HEK293 (cell line): Measurements from ENCODE around the gene FXYD2.

Source experiments
- CTCF ChIA-PET: fragments of 350-600 bp; formaldehyde crosslinking; extraction: SDS; loops from one replicate; lab custom pipeline; 2021; ENCODE audit warnings: antibody characterized with exemption; lab: Yijun Ruan, JAX
- POLR2A ChIA-PET: fragments of 300-600 bp; formaldehyde crosslinking; extraction: SDS; loops from one replicate; lab custom pipeline; 2020; ENCODE audit warnings: antibody characterized with exemption, inconsistent platforms; lab: Yijun Ruan, JAX
- H3K27ac ChIP-seq: fragments of 200-500 bp; sonication (Bioruptor generic); 2 replicates; pipeline ENCODE4 v1.5.1; 2014; ENCODE audit warnings: low read depth, low read length, control low read depth, inconsistent platforms; ENCODE audit errors: extremely low read depth
- H3K36me3 ChIP-seq, 2 experiments: fragments of 200-500 bp in 1 of 2; sonication (Bioruptor generic) in 1 of 2; 1 replicate in 1 of 2; 2 replicates in 1 of 2; pipeline ENCODE4 v1.5.1; 2014 to 2017; ENCODE audit warnings: inconsistent platforms in 2 of 2, low read length in 2 of 2; ENCODE audit not compliant: control insufficient read depth in 2 of 2, insufficient read depth in 1 of 2
- H3K4me1 ChIP-seq: fragments of 200-500 bp; sonication (Bioruptor generic); 2 replicates; pipeline ENCODE4 v1.5.1; 2014; ENCODE audit warnings: mild to moderate bottlenecking, low read length, inconsistent platforms; ENCODE audit not compliant: control insufficient read depth, insufficient read depth
- H3K4me3 ChIP-seq: 2 replicates; pipeline ENCODE4 v1.5.1; 2011; ENCODE audit warnings: low read depth, mild to moderate bottlenecking, control low read depth, low read length, moderate library complexity
- H3K9me3 ChIP-seq: fragments of 200-500 bp; sonication (Bioruptor generic); 2 replicates; pipeline ENCODE4 v1.5.1; 2014; ENCODE audit warnings: low read depth, low read length, inconsistent platforms; ENCODE audit not compliant: control insufficient read depth, insufficient read depth
- EGR2 ChIP-seq: fragments of 450-650 bp; formaldehyde crosslinking; IDR thresholded peaks from 2 replicates; pipeline ENCODE4 v1.5.1; 2016; ENCODE audit warnings: low read depth, missing biosample characterization, missing genetic modification characterization
- HOXA7 ChIP-seq: sonication (generic); formaldehyde crosslinking; IDR thresholded peaks from 2 replicates; pipeline ENCODE4 v1.8.1; 2022; ENCODE audit warnings: missing genetic modification reagents, borderline replicate concordance
- HOXD13 ChIP-seq: sonication (generic); formaldehyde crosslinking; IDR thresholded peaks from 2 replicates; pipeline ENCODE4 v1.8.0; 2022; ENCODE audit warnings: missing genetic modification reagents, borderline replicate concordance
- KLF8 ChIP-seq: fragments of 450-650 bp; formaldehyde crosslinking; IDR thresholded peaks from 2 replicates; pipeline ENCODE4 v1.5.1; 2016; ENCODE audit warnings: missing biosample characterization, missing genetic modification characterization
- RBAK ChIP-seq: fragments of 450-650 bp; formaldehyde crosslinking; IDR thresholded peaks from 2 replicates; pipeline ENCODE4 v1.5.1; 2016; ENCODE audit warnings: missing biosample characterization, missing genetic modification characterization
- SALL2 ChIP-seq: fragments of 450-650 bp; formaldehyde crosslinking; IDR thresholded peaks from 2 replicates; pipeline ENCODE4 v1.5.0; 2017; ENCODE audit warnings: missing biosample characterization, mild to moderate bottlenecking, missing genetic modification characterization, borderline replicate concordance
- ZBTB10 ChIP-seq: fragments of 450-650 bp; formaldehyde crosslinking; IDR thresholded peaks from 2 replicates; pipeline ENCODE4 v1.5.1; 2016; ENCODE audit warnings: missing biosample characterization, missing genetic modification characterization
- ZBTB44 ChIP-seq: fragments of 450-650 bp; IDR thresholded peaks from 2 replicates; pipeline ENCODE4 v1.5.1; 2018; ENCODE audit warnings: missing biosample characterization, mild to moderate bottlenecking, missing genetic modification characterization
- ZEB2 ChIP-seq: fragments of 450-650 bp; formaldehyde crosslinking; IDR thresholded peaks from 2 replicates; pipeline ENCODE4 v1.5.1; 2016; ENCODE audit warnings: missing biosample characterization, missing genetic modification characterization
- ZFP41 ChIP-seq: fragments of 450-650 bp; formaldehyde crosslinking; IDR thresholded peaks from 2 replicates; pipeline ENCODE4 v1.5.1; 2016; ENCODE audit warnings: missing biosample characterization, missing genetic modification characterization, borderline replicate concordance
- ZNF112 ChIP-seq: fragments of 450-650 bp; formaldehyde crosslinking; IDR thresholded peaks from 2 replicates; pipeline ENCODE4 v1.5.0; 2017; ENCODE audit warnings: missing biosample characterization, missing genetic modification characterization
- ZNF140 ChIP-seq: fragments of 450-650 bp; formaldehyde crosslinking; IDR thresholded peaks from 2 replicates; pipeline ENCODE4 v1.5.1; 2016; ENCODE audit warnings: missing biosample characterization, missing genetic modification characterization
- ZNF155 ChIP-seq: fragments of 450-650 bp; formaldehyde crosslinking; IDR thresholded peaks from 2 replicates; pipeline ENCODE4 v1.5.1; 2016; ENCODE audit warnings: missing biosample characterization, missing genetic modification characterization
- ZNF19 ChIP-seq: fragments of 450-650 bp; formaldehyde crosslinking; IDR thresholded peaks from 2 replicates; pipeline ENCODE4; 2016; ENCODE audit warnings: missing biosample characterization, missing genetic modification characterization, low read depth
- ZNF518A ChIP-seq: fragments of 450-650 bp; formaldehyde crosslinking; conservative IDR thresholded peaks from 2 replicates; pipeline ENCODE4 v1.5.1; 2016; ENCODE audit warnings: low read depth, missing biosample characterization, missing genetic modification characterization
- ZNF529 ChIP-seq: fragments of 450-650 bp; formaldehyde crosslinking; IDR thresholded peaks from 2 replicates; pipeline ENCODE4 v1.5.1; 2017; ENCODE audit warnings: missing genetic modification characterization, missing biosample characterization; ENCODE audit not compliant: insufficient replicate concordance
- ZNF585B ChIP-seq: fragments of 450-650 bp; formaldehyde crosslinking; IDR thresholded peaks from 2 replicates; pipeline ENCODE4 v1.5.1; 2016; ENCODE audit warnings: missing biosample characterization, missing genetic modification characterization
- ZNF610 ChIP-seq: fragments of 450-650 bp; formaldehyde crosslinking; IDR thresholded peaks from 2 replicates; pipeline ENCODE4 v1.5.1; 2016; ENCODE audit warnings: missing biosample characterization, missing genetic modification characterization, borderline replicate concordance
- ZNF623 ChIP-seq: fragments of 450-650 bp; formaldehyde crosslinking; IDR thresholded peaks from 2 replicates; pipeline ENCODE4 v1.5.1; 2016; ENCODE audit warnings: missing biosample characterization, missing genetic modification characterization
- ZSCAN16 ChIP-seq: fragments of 450-650 bp; formaldehyde crosslinking; IDR thresholded peaks from 2 replicates; pipeline ENCODE4 v1.5.1; 2016; ENCODE audit warnings: missing biosample characterization, missing genetic modification characterization
- TF ChIP-seq, protein P1 (sequence below): fragments of 450-650 bp; formaldehyde crosslinking; IDR thresholded peaks from 2 replicates; pipeline ENCODE4 v1.5.1; 2016; ENCODE audit warnings: missing biosample characterization, missing genetic modification characterization, low read depth
- TF ChIP-seq, protein P2 (sequence below): fragments of 450-650 bp; formaldehyde crosslinking; IDR thresholded peaks from 2 replicates; pipeline ENCODE4 v1.5.1; 2017; ENCODE audit warnings: missing biosample characterization, missing genetic modification characterization

FXYD2 gene

DNA sequence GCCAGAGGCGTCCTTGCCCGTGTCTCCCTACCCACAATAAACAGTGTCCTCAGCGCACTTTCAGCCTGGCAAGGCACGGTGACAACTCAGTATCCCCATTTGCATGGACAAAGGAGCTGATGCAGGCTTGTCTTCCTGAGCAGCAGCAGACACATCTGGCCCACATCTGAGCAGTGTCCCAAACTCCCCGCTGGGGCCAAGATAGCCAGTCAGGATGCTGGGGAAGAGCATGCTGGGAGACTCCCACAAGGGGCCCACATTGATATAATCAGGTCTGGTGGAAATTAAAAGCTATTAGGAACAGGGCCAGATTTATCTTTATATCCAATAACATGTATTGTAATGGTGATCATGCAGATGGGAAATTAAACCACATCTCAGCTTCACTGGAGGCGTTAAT lies 52.2 kb downstream of the FXYD2 start:
- Histone ChIP-seq H3K4me3 (no peak overlapping the region), H3K36me3 (no peaks in the 10 kb centered on the region), H3K27ac (no peak overlapping the region), H3K4me1 (no peaks in the 10 kb centered on the region), H3K9me3 (no peaks in the 10 kb centered on the region)
- CTCF ChIA-PET = interaction anchor here (0.5 to 0.6 kb wide), 2 partner anchors 8 to 13 kb away, joined by 3 to 5 read pairs; no protein-coding TSS in a partner anchor
- TF ChIP-seq SALL2 (no peak), ZNF518A (tag by site-specific recombination) (no peak), HOXA7 (no peak), ZNF529 (tag by site-specific recombination) (no peak), ZSCAN16 (tag by site-specific recombination) (no peak), ZNF610 (tag by site-specific recombination) (no peak), ZNF585B (tag by site-specific recombination) (no peak), RBAK (tag by site-specific recombination) (no peak), ZNF112 (no peak), ZNF155 (no peak), HOXD13 (CRISPR knock-in tag) (no peak), KLF8 (tag by site-specific recombination) (no peak), EGR2 (tag by site-specific recombination) (no peak)
- TF ChIP-seq, protein P1, sequence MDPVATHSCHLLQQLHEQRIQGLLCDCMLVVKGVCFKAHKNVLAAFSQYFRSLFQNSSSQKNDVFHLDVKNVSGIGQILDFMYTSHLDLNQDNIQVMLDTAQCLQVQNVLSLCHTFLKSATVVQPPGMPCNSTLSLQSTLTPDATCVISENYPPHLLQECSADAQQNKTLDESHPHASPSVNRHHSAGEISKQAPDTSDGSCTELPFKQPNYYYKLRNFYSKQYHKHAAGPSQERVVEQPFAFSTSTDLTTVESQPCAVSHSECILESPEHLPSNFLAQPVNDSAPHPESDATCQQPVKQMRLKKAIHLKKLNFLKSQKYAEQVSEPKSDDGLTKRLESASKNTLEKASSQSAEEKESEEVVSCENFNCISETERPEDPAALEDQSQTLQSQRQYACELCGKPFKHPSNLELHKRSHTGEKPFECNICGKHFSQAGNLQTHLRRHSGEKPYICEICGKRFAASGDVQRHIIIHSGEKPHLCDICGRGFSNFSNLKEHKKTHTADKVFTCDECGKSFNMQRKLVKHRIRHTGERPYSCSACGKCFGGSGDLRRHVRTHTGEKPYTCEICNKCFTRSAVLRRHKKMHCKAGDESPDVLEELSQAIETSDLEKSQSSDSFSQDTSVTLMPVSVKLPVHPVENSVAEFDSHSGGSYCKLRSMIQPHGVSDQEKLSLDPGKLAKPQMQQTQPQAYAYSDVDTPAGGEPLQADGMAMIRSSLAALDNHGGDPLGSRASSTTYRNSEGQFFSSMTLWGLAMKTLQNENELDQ (tag by site-specific recombination) = no peak
- TF ChIP-seq, protein P2, sequence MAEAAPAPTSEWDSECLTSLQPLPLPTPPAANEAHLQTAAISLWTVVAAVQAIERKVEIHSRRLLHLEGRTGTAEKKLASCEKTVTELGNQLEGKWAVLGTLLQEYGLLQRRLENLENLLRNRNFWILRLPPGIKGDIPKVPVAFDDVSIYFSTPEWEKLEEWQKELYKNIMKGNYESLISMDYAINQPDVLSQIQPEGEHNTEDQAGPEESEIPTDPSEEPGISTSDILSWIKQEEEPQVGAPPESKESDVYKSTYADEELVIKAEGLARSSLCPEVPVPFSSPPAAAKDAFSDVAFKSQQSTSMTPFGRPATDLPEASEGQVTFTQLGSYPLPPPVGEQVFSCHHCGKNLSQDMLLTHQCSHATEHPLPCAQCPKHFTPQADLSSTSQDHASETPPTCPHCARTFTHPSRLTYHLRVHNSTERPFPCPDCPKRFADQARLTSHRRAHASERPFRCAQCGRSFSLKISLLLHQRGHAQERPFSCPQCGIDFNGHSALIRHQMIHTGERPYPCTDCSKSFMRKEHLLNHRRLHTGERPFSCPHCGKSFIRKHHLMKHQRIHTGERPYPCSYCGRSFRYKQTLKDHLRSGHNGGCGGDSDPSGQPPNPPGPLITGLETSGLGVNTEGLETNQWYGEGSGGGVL (tag by site-specific recombination) = no peak
- POLR2A ChIA-PET = no interaction called here

GRCh38 chr11:117771841-117772240 lies 52.7 kb downstream of the FXYD2 start:
- CTCF ChIA-PET = interaction anchor here (0.5 to 0.6 kb wide), 2 partner anchors 8 to 12 kb away, joined by 3 to 5 read pairs; no protein-coding TSS in a partner anchor
- Histone ChIP-seq H3K36me3 (no peaks in the 10 kb centered on the region), H3K4me3 (no peak overlapping the region), H3K4me1 (no peaks in the 10 kb centered on the region), H3K27ac (no peak overlapping the region), H3K9me3 (no peaks in the 10 kb centered on the region)
- POLR2A ChIA-PET = no interaction called here
- TF ChIP-seq ZBTB44 (tag by site-specific recombination) (no peak), ZNF19 (tag by site-specific recombination) (no peak), ZEB2 (tag by site-specific recombination) (no peak), ZFP41 (no peak), ZNF140 (tag by site-specific recombination) (no peak), ZNF623 (tag by site-specific recombination) (no peak), ZBTB10 (tag by site-specific recombination) (no peak)
